Stomach smooth muscle (tissue), 2 donors: ENCODE data around the gene PM20D1.
"Not testable (repeated sequence)": the region's sequence is repeated elsewhere in the genome, so short reads cannot be mapped to it uniquely, and the experiment has no call there.

ENCODE experiments used
- H3K27ac ChIP-seq: one replicate; pipeline ENCODE4 v1.7.0; 2013; ENCODE audit warnings: mild to moderate bottlenecking, low read length, inconsistent platforms
- H3K27me3 ChIP-seq, 2 donors: one replicate each; pipeline ENCODE4 v1.7.0; 2013; ENCODE audit warnings: low read length in 2 of 2; ENCODE audit not compliant: insufficient read depth in 2 of 2, control insufficient read depth in 1 of 2
- H3K36me3 ChIP-seq, 2 donors: one replicate each; pipeline ENCODE4 v1.7.0; 2013; ENCODE audit warnings: low read length in 2 of 2; ENCODE audit not compliant: control insufficient read depth in 2 of 2, insufficient read depth in 2 of 2
- H3K4me1 ChIP-seq: one replicate; pipeline ENCODE4 v1.7.0; 2013; ENCODE audit warnings: low read length; ENCODE audit not compliant: control insufficient read depth, insufficient read depth
- H3K4me3 ChIP-seq, 2 donors: one replicate each; pipeline ENCODE4 v1.7.0; 2013; ENCODE audit warnings: low read length in 2 of 2
- H3K9ac ChIP-seq, 2 donors: one replicate each; pipeline ENCODE4 v1.7.0; 2013; ENCODE audit warnings: low read length in 2 of 2, mild to moderate bottlenecking in 1 of 2
- H3K9me3 ChIP-seq, 2 donors: one replicate each; pipeline ENCODE4 v1.7.0; 2013; ENCODE audit warnings: low read length in 2 of 2; ENCODE audit not compliant: control insufficient read depth in 2 of 2
- donor health status: healthy.
- donor health status: Pancreatic carcinoma.

Gene PM20D1

DNA sequence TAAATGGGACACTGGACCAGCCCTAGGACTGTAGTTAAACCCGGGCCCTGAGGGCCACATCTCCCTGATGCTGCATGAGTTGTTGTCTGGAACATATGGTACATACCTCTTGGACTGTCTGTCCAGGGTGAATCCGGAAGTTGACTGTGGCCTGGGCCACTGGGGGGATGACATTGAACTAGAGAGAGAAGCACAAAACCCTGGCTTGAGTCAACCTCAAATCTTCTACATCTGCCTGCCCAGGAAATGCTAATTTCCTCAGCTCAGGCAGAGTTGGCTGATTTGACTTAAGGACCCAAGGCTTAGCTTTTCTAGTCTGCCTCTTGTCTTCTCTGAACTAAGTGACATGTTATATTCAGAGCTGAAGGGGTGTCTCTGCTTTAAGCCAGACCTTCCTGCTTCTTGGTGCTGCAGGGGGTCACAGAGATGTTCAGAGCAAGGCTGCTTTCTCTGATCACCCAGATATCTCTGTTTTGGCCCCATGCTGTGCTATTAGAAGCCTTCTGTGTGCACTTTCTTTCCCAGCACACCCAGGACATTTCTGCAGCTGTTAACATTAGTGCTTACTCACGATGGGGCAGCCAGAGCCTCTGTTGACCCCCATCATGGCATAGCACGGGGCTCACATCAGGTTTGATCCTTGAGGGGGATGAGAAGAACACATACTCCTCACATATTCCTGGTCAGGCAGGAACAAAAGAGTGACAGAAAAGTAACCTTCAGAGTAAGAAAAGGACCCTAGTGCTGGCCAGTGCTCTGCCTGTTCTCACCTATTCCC lies 9.6 kb downstream of the PM20D1 start:
- H3K4me3 ChIP-seq = no peak overlapping the region

DNA sequence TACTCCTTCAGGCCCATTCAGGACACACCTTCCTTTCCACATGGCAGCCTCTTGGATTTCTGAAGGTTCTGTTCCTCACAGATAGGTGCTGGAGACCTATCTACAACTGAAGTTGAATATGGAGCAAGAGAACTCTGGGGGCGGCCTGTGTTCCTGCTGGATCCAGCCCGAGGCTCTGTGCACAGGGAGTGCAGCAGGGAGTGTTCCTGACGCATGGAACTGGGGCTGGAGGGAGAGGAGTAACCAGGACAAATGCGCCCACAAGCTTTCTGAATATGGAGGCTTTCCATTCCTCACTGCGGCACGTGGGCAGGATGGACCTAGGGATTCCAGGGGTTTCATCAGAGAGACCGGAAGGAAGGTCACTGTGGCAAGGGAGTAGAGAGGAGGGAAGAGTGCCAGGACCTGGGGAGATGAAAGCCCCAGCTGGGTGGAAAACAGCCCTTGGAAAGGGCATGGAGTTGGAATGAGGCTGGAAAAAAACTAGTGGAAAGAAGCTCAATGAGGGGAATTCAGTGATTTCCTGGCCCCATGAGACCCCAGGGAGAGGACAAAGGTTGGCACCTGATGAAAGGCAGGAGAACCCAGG lies 12.5 kb downstream of the PM20D1 start:
- Histone ChIP-seq H3K9ac (no peak overlapping the region), H3K27me3 (no peaks in the 10 kb centered on the region), H3K4me1 (no peaks in the 10 kb centered on the region), H3K27ac (no peak overlapping the region), H3K36me3 (no peaks in the 10 kb centered on the region), H3K4me3 (no peak overlapping the region), H3K9me3 (no peaks in the 10 kb centered on the region)

More for the DNA sequence above, 9.6 kb downstream of the PM20D1 start:
- Histone ChIP-seq H3K4me1 (peaks cover 2% of the 10 kb centered on the region), H3K27ac (no peak overlapping the region), H3K9me3 (no peaks in the 10 kb centered on the region), H3K27me3 (no peaks in the 10 kb centered on the region), H3K9ac (no peak overlapping the region), H3K36me3 (no peaks in the 10 kb centered on the region)

DNA sequence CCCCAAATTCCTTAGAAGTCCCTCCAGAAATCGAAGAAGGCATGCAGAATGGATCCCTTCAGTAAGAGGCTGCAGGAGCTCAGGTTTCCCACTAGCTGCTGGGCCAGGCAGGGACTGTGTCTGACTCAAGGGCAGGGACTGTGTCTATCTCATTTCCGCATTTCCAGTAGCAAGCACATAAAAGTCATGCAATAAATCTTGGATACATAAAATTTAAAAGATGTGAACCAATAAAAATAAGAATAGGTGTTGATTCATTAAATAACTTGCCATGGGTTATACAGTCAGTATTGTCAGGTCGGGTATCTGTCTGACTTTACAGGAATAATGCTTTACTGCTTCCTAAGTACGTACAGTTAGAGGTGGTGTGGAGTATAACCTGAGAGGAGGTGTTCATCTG lies 15.2 kb downstream of the PM20D1 start:
- H3K27me3 ChIP-seq = no peaks in the 10 kb centered on the region
- H3K4me3 ChIP-seq = no peak overlapping the region
- H3K36me3 ChIP-seq = no peaks in the 10 kb centered on the region
- no peak overlapping the region for H3K27ac ChIP-seq
- H3K9me3 ChIP-seq = no peaks in the 10 kb centered on the region
- H3K9ac ChIP-seq = no peak overlapping the region
- no peaks in the 10 kb centered on the region for H3K4me1 ChIP-seq

DNA sequence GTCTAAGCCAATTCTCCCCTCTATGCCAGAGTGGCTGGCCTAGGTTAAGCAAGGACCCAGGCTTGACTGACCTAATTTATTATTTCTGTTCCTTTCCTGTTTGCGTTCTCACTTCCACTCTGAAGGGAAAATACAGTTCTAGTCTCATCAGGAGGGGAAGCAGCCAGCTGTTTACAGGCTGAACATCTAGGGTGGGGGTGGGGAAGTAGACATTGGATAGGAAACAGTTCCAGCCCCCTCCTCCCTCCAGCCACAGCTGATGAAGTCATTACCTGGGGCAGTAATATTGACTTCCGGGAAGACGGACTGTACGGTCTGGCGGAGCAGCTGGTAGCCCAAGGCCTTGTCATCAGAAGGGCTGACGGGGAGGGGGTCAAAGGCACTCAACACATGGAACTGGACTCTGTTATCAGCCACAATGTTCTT lies 17.6 kb downstream of the PM20D1 start:
- Histone ChIP-seq H3K4me1 (no peaks in the 10 kb centered on the region), H3K36me3 (no peaks in the 10 kb centered on the region), H3K9me3 (no peaks in the 10 kb centered on the region), H3K27me3 (no peaks in the 10 kb centered on the region), H3K27ac (no peak overlapping the region), H3K9ac (no peak overlapping the region), H3K4me3 (no peak overlapping the region)

DNA sequence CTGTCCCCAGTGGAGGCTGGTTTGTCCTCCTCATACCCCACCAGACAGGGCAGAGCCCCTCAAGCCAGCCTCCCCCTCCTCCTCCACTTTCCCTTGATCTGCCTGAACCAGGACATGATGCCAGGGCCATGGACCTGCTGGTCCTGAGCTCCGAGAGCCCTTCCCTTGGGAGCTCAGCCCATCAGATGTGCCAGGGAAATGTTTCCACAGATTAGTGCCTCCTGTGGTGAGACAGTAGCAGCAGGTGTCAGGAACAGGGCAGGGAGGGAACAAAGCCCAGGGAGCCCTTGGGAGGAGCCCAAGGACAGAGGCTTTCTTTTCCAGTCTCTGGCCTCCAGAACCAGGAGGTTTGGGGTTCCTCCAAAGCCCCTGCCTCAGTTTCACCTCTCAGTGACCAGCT lies 22.3 kb downstream of the PM20D1 start:
- no peak overlapping the region for H3K9ac ChIP-seq
- H3K27me3 ChIP-seq = peaks cover 2 to 3% of the 10 kb centered on the region in 2 donors
- no peaks in the 10 kb centered on the region for H3K9me3 ChIP-seq
- no peak overlapping the region for H3K27ac ChIP-seq
- H3K4me3 ChIP-seq = no peak overlapping the region
- H3K36me3 ChIP-seq = no peaks in the 10 kb centered on the region
- H3K4me1 ChIP-seq = no peaks in the 10 kb centered on the region

DNA sequence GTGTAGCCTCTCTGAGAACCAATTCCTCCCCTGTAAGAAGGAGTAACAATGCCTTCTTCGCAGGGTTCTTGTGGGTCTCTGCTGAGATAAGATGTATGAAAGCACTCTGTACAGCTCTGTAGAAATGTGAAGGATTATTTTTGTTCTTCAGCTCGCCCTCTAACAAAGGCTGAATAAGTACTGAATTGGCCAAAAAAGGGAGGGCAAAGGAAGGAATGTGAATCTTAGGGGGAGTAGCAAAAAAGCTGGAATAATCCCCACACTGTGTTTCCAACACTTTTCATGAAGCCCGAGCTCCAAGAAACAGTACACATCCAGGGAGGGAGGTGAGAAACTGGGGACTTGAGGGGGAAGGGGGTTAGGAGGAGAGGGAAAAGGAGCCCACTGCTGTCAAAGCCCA lies 22.9 kb downstream of the PM20D1 start:
- Histone ChIP-seq H3K4me1 (no peaks in the 10 kb centered on the region), H3K4me3 (no peak overlapping the region), H3K9me3 (no peaks in the 10 kb centered on the region), H3K9ac (no peak overlapping the region), H3K27me3 (peaks cover 2 to 3% of the 10 kb centered on the region in 2 donors), H3K27ac (no peak overlapping the region), H3K36me3 (no peaks in the 10 kb centered on the region)

DNA sequence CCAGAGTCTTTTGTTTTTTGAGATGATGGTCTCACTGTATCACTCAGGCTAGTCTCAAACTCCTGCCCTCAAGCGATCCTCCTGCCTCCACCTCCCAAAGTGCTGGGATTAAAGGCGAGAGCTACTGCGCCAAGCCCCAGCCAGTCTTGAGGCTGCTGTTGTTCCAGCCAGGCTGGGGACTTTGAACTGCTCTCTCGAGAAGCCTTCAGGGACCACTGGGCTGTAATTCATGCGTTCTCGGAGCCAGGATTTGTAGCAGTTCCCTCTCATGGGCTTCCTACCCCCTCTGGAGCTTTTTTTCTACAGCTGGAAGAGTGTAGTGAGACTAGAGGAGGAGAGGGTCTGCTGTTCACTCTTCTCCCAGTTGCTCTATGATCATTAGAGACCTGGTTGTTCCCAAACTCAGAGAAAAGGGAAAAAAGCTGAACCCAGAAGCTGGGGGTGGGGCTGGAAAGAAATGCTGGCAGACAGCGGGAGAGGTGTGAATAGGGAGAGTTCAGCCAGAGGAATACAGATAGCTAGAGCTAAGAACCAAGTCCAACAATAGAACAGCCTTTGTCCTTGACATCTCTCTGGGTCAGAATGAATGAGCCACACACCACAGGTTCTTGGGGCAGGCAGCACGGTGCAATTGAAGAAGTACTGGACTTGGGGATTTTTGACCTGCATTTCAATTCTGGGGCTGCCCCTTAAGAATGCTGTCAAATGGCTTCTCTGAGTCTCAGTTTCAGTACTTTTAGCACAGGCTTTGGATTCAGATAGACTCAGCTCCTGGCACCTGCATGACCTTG lies 23.7 kb downstream of the PM20D1 start:
- H3K9me3 ChIP-seq = no peaks in the 10 kb centered on the region
- no peaks in the 10 kb centered on the region for H3K4me1 ChIP-seq
- H3K36me3 ChIP-seq = no peaks in the 10 kb centered on the region
- H3K27me3 ChIP-seq = peaks cover 2 to 3% of the 10 kb centered on the region in 2 donors
- H3K27ac ChIP-seq = no peak overlapping the region
- H3K9ac ChIP-seq = no peak overlapping the region
- H3K4me3 ChIP-seq = no peak overlapping the region

DNA sequence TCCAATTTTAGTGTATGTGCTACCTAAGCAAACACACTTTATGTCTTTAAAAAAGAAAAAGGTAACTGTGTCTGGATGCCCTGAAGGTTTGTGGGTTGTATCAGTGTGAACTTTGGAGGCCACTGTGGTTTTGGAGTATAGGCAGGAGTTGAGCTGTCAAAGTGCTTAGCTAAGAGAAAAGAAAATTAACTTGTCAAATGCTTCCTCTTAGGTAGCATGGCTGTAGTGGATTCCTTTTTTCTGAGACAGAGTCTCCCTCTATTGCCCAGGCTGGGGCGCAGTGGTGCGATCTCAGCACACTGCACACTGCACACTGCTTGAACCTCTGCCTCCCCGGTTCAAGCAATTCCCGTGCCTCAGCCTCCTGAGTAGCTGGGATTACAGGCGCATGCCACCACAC lies 25.8 kb downstream of the PM20D1 start:
- Histone ChIP-seq H3K9me3 (no peaks in the 10 kb centered on the region), H3K4me1 (no peaks in the 10 kb centered on the region), H3K4me3 (no peak overlapping the region), H3K27me3 (peaks cover 2 to 3% of the 10 kb centered on the region in 2 donors), H3K27ac (no peak overlapping the region), H3K36me3 (no peaks in the 10 kb centered on the region), H3K9ac (no peak overlapping the region)

DNA sequence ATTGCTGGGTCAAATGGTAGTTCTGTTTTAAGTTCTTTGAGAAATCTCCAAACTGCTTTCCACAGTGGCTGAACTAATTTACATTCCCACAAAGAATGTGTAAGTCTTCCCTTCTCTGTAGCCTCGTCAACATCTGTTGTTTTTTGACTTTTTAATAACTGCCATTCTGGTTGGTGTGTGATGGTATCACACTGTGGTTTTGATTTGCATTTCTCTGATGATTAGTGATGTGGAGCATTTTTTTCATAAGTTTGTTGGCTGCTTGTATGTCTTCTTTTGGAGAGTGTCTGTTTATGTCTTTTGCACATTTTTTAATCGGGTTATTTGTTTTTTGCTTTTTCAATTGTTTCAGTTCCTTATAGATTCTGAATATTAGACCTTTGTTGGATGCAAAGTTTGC lies 26.7 kb downstream of the PM20D1 start:
- H3K4me3 ChIP-seq, H3K27ac ChIP-seq, H3K27me3 ChIP-seq, H3K9me3 ChIP-seq, H3K4me1 ChIP-seq, H3K36me3 ChIP-seq, H3K9ac ChIP-seq: not testable (repeated sequence)

DNA sequence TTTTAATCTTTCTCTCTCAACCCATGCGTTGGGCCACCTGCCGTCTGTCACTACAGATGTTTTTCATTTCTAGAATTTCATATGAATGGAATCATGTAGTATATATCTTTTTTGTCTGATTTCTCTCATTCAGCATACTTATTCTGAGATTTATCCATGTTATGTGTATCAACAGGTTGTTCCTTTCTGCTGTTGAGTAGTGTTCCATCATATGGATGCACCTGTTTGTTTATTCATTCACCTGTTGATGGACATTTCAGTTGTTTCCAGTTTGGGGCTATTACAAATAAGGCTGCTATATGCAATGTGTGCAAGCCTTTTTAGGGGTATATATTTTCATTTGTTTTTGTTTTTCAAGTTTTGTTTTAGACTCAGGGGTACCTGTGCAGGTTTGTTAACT lies 27.5 kb downstream of the PM20D1 start:
- no peaks in the 10 kb centered on the region for H3K36me3 ChIP-seq
- H3K9ac ChIP-seq = no peak overlapping the region
- H3K4me3 ChIP-seq = no peak overlapping the region
- H3K9me3 ChIP-seq = no peaks in the 10 kb centered on the region
- peaks cover 2 to 3% of the 10 kb centered on the region in 2 donors for H3K27me3 ChIP-seq
- no peaks in the 10 kb centered on the region for H3K4me1 ChIP-seq
- H3K27ac ChIP-seq = no peak overlapping the region
